UCSD-AML1 (cell line): Measurements from ENCODE around the gene CNTN4.

Experiments
- DNase-seq: peaks from one replicate; lab custom pipeline; 2025; ENCODE audit not compliant: unreplicated experiment; lab: John Stamatoyannopoulos, UW

CNTN4 gene

GRCh38 chr3:2849092-2849491 is 750.4 kb downstream of the CNTN4 start:
- DNase-seq, result no peak

- no peak for DNase-seq
Measured at GRCh38 chr3:2850701-2851100, 752.0 kb downstream of the CNTN4 start.

GRCh38 chr3:2851361-2851760 is 752.7 kb downstream of the CNTN4 start:
- no peak for DNase-seq

- no peak for DNase-seq
Measured at GRCh38 chr3:2851835-2852234, 753.2 kb downstream of the CNTN4 start.

- no peak for DNase-seq
Measured at GRCh38 chr3:2853651-2854050, 755.0 kb downstream of the CNTN4 start.

- DNase-seq, result no peak
Measured at GRCh38 chr3:2856138-2857133, 757.8 kb downstream of the CNTN4 start.

GRCh38 chr3:2860626-2861025 is 762.0 kb downstream of the CNTN4 start:
- no peak for DNase-seq

GRCh38 chr3:2861120-2861519 is 762.5 kb downstream of the CNTN4 start:
- no peak for DNase-seq

GRCh38 chr3:2861920-2862319 is 763.3 kb downstream of the CNTN4 start:
- no peak for DNase-seq

- no peak for DNase-seq
Measured at GRCh38 chr3:2862366-2862765, 763.7 kb downstream of the CNTN4 start.

GRCh38 chr3:2863127-2863526 is 764.5 kb downstream of the CNTN4 start:
- no peak for DNase-seq

GRCh38 chr3:2869905-2870304 is 771.2 kb downstream of the CNTN4 start:
- no peak for DNase-seq

- no peak for DNase-seq
Measured at GRCh38 chr3:2870724-2871333, 772.2 kb downstream of the CNTN4 start.

- no peak for DNase-seq
Measured at GRCh38 chr3:2872884-2873283, 774.2 kb downstream of the CNTN4 start.

- no peak for DNase-seq
Measured at GRCh38 chr3:2873986-2874385, 775.3 kb downstream of the CNTN4 start.

- DNase-seq, result no peak
Measured at GRCh38 chr3:2875699-2876098, 777.0 kb downstream of the CNTN4 start.

- no peak for DNase-seq
Measured at GRCh38 chr3:2876362-2876761, 777.7 kb downstream of the CNTN4 start.

GRCh38 chr3:2879023-2879422 is 780.4 kb downstream of the CNTN4 start:
- no peak for DNase-seq

- DNase-seq, result no peak
Measured at GRCh38 chr3:2879587-2879986, 780.9 kb downstream of the CNTN4 start.

GRCh38 chr3:2880218-2880756 is 781.6 kb downstream of the CNTN4 start:
- DNase-seq, result no peak

- no peak for DNase-seq
Measured at GRCh38 chr3:2883283-2883682, 784.6 kb downstream of the CNTN4 start.

- no peak for DNase-seq
Measured at GRCh38 chr3:2888592-2888991, 789.9 kb downstream of the CNTN4 start.
